GM23338 (cell line): ENCODE results near the gene ANO1.

ENCODE experiments used
- CREB1 ChIP-seq: fragments of 250-450 bp; sonication (Bioruptor Pico); IDR thresholded peaks from 2 replicates; pipeline ENCODE4 v1.5.0; 2020; ENCODE audit warnings: low read depth, mild to moderate bottlenecking, moderate library complexity
- EZH2 ChIP-seq: fragments of 200-600 bp; sonication (generic); IDR thresholded peaks from one replicate; pipeline ENCODE4 v1.8.0; 2017; ENCODE audit warnings: antibody characterized with exemption, mild to moderate bottlenecking, low read depth; ENCODE audit not compliant: unreplicated experiment
- EZH2phosphoT487 ChIP-seq: fragments of 200-600 bp; sonication (generic); IDR thresholded peaks from one replicate; pipeline ENCODE4 v1.8.1; 2018; ENCODE audit warnings: antibody characterized with exemption; ENCODE audit not compliant: unreplicated experiment
- JUNB ChIP-seq: IDR thresholded peaks from one replicate; pipeline ENCODE4 v1.6.1; 2016; ENCODE audit warnings: antibody characterized with exemption; ENCODE audit not compliant: unreplicated experiment
- POLR2AphosphoS5 ChIP-seq: IDR thresholded peaks from 2 replicates; pipeline ENCODE4 v1.6.1; 2016; ENCODE audit warnings: antibody characterized with exemption, low read depth
- STAT1 ChIP-seq: IDR thresholded peaks from one replicate; pipeline ENCODE4 v1.6.1; 2016; ENCODE audit warnings: antibody characterized with exemption; ENCODE audit not compliant: unreplicated experiment
- ZNF462 ChIP-seq: fragments of 250-450 bp; sonication (Bioruptor Pico); IDR thresholded peaks from 2 replicates; pipeline ENCODE4 v1.5.0; 2020; ENCODE audit warnings: mild to moderate bottlenecking, moderate library complexity
- TF ChIP-seq, protein P1 (sequence below), 2 experiments: fragments of 200-600 bp in 1 of 2; sonication (generic) in 1 of 2; conservative IDR thresholded peaks; 2 replicates each; pipeline versions ENCODE4 v1.5.1 to v1.6.1; 2016 to 2017; ENCODE audit warnings: antibody characterized with exemption in 2 of 2, low read depth in 2 of 2, mild to moderate bottlenecking in 2 of 2, moderate library complexity in 1 of 2
- TF ChIP-seq, protein P2 (sequence below): IDR thresholded peaks from one replicate; pipeline ENCODE4 v1.6.1; 2018; ENCODE audit warnings: antibody characterized with exemption; ENCODE audit not compliant: unreplicated experiment
- TF ChIP-seq, protein P3 (sequence below): IDR thresholded peaks from 2 replicates; pipeline ENCODE4 v1.6.1; 2016; ENCODE audit warnings: antibody characterized with exemption

- no peak for TF ChIP-seq POLR2AphosphoS5
- TF ChIP-seq, protein P1, sequence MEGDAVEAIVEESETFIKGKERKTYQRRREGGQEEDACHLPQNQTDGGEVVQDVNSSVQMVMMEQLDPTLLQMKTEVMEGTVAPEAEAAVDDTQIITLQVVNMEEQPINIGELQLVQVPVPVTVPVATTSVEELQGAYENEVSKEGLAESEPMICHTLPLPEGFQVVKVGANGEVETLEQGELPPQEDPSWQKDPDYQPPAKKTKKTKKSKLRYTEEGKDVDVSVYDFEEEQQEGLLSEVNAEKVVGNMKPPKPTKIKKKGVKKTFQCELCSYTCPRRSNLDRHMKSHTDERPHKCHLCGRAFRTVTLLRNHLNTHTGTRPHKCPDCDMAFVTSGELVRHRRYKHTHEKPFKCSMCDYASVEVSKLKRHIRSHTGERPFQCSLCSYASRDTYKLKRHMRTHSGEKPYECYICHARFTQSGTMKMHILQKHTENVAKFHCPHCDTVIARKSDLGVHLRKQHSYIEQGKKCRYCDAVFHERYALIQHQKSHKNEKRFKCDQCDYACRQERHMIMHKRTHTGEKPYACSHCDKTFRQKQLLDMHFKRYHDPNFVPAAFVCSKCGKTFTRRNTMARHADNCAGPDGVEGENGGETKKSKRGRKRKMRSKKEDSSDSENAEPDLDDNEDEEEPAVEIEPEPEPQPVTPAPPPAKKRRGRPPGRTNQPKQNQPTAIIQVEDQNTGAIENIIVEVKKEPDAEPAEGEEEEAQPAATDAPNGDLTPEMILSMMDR (conservative IDR thresholded peaks at IDR 0.05; ENCODE audit: low read depth in 2 of 2), result no peak
- no peak for TF ChIP-seq CREB1 (CRISPR knock-in tag)
- TF ChIP-seq EZH2, result no peak
- TF ChIP-seq, protein P2, sequence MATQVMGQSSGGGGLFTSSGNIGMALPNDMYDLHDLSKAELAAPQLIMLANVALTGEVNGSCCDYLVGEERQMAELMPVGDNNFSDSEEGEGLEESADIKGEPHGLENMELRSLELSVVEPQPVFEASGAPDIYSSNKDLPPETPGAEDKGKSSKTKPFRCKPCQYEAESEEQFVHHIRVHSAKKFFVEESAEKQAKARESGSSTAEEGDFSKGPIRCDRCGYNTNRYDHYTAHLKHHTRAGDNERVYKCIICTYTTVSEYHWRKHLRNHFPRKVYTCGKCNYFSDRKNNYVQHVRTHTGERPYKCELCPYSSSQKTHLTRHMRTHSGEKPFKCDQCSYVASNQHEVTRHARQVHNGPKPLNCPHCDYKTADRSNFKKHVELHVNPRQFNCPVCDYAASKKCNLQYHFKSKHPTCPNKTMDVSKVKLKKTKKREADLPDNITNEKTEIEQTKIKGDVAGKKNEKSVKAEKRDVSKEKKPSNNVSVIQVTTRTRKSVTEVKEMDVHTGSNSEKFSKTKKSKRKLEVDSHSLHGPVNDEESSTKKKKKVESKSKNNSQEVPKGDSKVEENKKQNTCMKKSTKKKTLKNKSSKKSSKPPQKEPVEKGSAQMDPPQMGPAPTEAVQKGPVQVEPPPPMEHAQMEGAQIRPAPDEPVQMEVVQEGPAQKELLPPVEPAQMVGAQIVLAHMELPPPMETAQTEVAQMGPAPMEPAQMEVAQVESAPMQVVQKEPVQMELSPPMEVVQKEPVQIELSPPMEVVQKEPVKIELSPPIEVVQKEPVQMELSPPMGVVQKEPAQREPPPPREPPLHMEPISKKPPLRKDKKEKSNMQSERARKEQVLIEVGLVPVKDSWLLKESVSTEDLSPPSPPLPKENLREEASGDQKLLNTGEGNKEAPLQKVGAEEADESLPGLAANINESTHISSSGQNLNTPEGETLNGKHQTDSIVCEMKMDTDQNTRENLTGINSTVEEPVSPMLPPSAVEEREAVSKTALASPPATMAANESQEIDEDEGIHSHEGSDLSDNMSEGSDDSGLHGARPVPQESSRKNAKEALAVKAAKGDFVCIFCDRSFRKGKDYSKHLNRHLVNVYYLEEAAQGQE, result no peak
- no peak for TF ChIP-seq ZNF462 (CRISPR knock-in tag)
- TF ChIP-seq JUNB, result no peak
- TF ChIP-seq, protein P3, sequence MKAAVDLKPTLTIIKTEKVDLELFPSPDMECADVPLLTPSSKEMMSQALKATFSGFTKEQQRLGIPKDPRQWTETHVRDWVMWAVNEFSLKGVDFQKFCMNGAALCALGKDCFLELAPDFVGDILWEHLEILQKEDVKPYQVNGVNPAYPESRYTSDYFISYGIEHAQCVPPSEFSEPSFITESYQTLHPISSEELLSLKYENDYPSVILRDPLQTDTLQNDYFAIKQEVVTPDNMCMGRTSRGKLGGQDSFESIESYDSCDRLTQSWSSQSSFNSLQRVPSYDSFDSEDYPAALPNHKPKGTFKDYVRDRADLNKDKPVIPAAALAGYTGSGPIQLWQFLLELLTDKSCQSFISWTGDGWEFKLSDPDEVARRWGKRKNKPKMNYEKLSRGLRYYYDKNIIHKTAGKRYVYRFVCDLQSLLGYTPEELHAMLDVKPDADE, result no peak
- TF ChIP-seq EZH2phosphoT487, result no peak
- no peak for TF ChIP-seq STAT1
These were observed 147.6 kb downstream of the ANO1 start for GRCh38 chr11:70225681-70226177.
